KG1 (cell line): ENCODE measurements around the gene DCLRE1A.
A peak's percentile ranks its signal among the peaks of the same experiment; 100 is the strongest.

Source experiments
- DNase-seq: peaks from one replicate; lab custom pipeline; 2025; lab: John Stamatoyannopoulos, UW

The DCLRE1A gene

GRCh38 chr10:113854013-113854760 lies at the start of gene DCLRE1A, which contains the start of gene NHLRC2:
Gene DCLRE1A (minus strand): TSS chr10:113854082. CDS start chr10:113853182, 900 bp downstream.
Gene NHLRC2 (plus strand): TSS chr10:113854661. CDS start chr10:113854873, 212 bp downstream.
- DNase-seq = peak; percentile 93

GRCh38 chr10:113899952-113900598 lies 46.2 kb upstream of the DCLRE1A start:
- no peak for DNase-seq

GRCh38 chr10:113897693-113898618 lies 44.1 kb upstream of the DCLRE1A start:
- DNase-seq = no peak

GRCh38 chr10:113895018-113895417 lies 41.1 kb upstream of the DCLRE1A start:
- DNase-seq = no peak

GRCh38 chr10:113894581-113894980 lies 40.7 kb upstream of the DCLRE1A start:
- DNase-seq = no peak

GRCh38 chr10:113893570-113893969 lies 39.7 kb upstream of the DCLRE1A start:
- DNase-seq = no peak

- no peak for DNase-seq
Measured at GRCh38 chr10:113891476-113891875, 37.6 kb upstream of the DCLRE1A start.

GRCh38 chr10:113890769-113891168 lies 36.9 kb upstream of the DCLRE1A start:
- DNase-seq = no peak

GRCh38 chr10:113889911-113890310 lies 36.0 kb upstream of the DCLRE1A start:
- no peak for DNase-seq

GRCh38 chr10:113882240-113882639 lies 28.4 kb upstream of the DCLRE1A start:
- DNase-seq = no peak

- DNase-seq = no peak
Measured at GRCh38 chr10:113880236-113880635, 26.4 kb upstream of the DCLRE1A start.

- no peak for DNase-seq
Measured at GRCh38 chr10:113879691-113880090, 25.8 kb upstream of the DCLRE1A start.

GRCh38 chr10:113876461-113876860 lies 22.6 kb upstream of the DCLRE1A start:
- DNase-seq = no peak

- no peak for DNase-seq
Measured at GRCh38 chr10:113875212-113875611, 21.3 kb upstream of the DCLRE1A start.

GRCh38 chr10:113872139-113873030 lies 18.5 kb upstream of the DCLRE1A start:
- no peak for DNase-seq

GRCh38 chr10:113869789-113870188 lies 15.9 kb upstream of the DCLRE1A start:
- no peak for DNase-seq

GRCh38 chr10:113867904-113868303 lies 14.0 kb upstream of the DCLRE1A start:
- no peak for DNase-seq

GRCh38 chr10:113866551-113867394 lies 12.9 kb upstream of the DCLRE1A start:
- DNase-seq = no peak

- DNase-seq = no peak
Measured at GRCh38 chr10:113865901-113866300, 12.0 kb upstream of the DCLRE1A start.

GRCh38 chr10:113859261-113859660 lies 5.4 kb upstream of the DCLRE1A start:
- no peak for DNase-seq
